ENCODE results near the gene RPA3.

DNA sequence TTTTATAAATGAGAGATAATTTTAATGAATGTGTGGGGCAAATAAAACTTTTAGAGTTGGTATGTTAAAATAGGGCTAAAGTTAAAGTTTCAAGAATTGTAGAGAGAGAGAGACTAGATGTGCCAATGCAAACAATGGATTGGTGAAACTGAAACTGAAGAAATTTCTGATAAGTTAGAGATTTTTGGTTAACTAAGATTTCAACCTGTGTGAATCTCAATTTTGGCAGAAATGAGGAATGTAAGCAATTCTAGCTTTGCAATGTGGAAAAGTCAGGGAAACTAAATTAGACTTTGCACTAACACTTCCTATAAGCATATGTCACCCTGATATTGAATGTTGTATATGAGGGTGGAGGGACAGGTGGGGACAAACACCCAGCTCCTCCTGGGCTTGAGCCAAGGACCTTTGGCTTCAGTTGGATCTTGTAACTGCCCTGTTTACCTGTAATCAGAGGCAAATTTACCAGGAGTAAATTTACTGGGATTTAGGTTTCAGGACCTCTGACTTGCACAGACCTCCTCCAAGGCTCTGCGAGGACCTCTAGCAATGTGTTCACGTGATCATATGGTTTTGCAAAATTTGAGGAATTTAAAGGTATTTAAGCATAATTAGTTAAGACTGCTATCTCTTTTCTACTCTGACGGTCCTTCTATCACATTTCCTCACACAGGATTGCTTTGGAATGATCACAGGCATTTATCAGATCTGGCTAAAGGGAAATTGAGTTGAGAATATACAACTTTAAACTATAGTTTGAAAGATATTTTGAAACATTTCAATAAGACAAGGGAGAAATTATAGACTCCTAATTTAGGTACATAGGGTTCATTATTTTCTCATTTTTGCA lies 33.1 kb upstream of the RPA3 start:
- TF ChIP-seq, protein P1, sequence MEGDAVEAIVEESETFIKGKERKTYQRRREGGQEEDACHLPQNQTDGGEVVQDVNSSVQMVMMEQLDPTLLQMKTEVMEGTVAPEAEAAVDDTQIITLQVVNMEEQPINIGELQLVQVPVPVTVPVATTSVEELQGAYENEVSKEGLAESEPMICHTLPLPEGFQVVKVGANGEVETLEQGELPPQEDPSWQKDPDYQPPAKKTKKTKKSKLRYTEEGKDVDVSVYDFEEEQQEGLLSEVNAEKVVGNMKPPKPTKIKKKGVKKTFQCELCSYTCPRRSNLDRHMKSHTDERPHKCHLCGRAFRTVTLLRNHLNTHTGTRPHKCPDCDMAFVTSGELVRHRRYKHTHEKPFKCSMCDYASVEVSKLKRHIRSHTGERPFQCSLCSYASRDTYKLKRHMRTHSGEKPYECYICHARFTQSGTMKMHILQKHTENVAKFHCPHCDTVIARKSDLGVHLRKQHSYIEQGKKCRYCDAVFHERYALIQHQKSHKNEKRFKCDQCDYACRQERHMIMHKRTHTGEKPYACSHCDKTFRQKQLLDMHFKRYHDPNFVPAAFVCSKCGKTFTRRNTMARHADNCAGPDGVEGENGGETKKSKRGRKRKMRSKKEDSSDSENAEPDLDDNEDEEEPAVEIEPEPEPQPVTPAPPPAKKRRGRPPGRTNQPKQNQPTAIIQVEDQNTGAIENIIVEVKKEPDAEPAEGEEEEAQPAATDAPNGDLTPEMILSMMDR (conservative IDR thresholded peaks at IDR 0.05; ENCODE audit: low read depth, low read length), result no peak
- no peak for TF ChIP-seq EZH2 (IDR thresholded peaks at IDR 0.05; ENCODE audit: borderline replicate concordance, low read depth, low read length, poor library complexity, severe bottlenecking)
